ENCODE data around the gene LOXHD1.

The LOXHD1 gene

DNA sequence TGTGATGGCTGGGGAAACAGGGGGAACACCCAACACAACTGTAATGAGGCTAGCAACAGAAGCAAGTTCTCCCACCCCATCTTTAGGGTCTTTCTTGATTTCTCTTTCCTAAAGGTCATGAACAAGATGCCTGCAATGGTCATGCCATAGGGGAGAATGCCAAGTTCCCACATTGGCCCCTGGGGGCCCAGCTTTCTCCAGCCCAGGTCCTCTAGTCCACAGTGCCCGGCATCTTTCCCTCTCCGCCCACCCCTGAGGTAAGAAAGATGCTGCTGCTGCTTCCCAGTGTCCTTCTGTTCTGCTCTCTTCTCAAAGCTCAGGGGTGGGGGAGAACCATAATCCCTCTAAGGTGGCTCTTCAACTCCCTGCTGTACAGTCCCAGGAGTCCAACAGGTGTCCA, 78.0 kb downstream of the LOXHD1 start:
- TF ChIP-seq, protein P1, sequence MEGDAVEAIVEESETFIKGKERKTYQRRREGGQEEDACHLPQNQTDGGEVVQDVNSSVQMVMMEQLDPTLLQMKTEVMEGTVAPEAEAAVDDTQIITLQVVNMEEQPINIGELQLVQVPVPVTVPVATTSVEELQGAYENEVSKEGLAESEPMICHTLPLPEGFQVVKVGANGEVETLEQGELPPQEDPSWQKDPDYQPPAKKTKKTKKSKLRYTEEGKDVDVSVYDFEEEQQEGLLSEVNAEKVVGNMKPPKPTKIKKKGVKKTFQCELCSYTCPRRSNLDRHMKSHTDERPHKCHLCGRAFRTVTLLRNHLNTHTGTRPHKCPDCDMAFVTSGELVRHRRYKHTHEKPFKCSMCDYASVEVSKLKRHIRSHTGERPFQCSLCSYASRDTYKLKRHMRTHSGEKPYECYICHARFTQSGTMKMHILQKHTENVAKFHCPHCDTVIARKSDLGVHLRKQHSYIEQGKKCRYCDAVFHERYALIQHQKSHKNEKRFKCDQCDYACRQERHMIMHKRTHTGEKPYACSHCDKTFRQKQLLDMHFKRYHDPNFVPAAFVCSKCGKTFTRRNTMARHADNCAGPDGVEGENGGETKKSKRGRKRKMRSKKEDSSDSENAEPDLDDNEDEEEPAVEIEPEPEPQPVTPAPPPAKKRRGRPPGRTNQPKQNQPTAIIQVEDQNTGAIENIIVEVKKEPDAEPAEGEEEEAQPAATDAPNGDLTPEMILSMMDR (IDR thresholded peaks at IDR 0.05; ENCODE audit: extremely low read depth, missing control alignments): no peak
- DNase-seq (ENCODE audit: low spot score): no peak

DNA sequence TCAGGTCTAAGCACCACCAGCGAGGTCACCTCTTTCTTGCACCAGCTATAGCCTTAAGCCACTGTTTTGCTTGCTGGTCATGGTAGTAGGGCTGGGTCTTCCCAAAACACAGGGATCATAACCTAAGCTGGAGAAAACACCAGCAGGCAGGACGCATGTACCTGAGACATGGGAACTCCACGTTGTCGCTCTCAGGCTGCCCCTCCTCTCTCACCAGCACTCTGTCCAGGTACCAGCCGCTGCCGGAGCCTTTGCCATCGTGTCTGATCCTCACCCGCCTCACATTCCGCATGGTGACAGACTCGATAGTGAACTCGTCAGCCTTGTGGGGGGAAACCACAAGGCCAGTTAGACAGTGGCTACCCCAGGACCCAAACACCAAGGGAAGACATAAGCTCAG, 79.5 kb downstream of the LOXHD1 start:
- TF ChIP-seq, protein P1 (IDR thresholded peaks at IDR 0.05; ENCODE audit: extremely low read depth, missing control alignments): no peak
- no peak for DNase-seq (ENCODE audit: low spot score)

DNA sequence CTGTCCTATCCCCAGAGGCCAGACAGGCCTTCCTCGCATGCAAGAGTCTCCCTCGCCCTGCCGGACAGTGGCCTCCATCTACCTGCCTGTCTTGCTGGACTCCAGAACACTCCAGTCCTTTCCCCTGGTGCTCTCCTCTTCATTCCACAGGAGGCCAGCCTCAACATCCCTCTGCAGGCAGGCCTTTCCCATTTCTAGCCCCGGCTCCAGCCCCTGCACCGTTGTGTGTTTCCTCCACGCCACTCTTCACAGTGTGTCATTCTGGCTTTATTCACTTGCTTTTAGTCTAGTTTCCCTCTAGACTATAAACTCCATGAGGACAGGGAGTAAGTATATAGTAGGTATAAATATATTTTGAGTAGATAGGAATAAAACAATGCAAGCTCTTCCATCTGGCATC, 81.2 kb downstream of the LOXHD1 start:
- no peak for DNase-seq (ENCODE audit: low spot score)
- TF ChIP-seq, protein P1 (IDR thresholded peaks at IDR 0.05; ENCODE audit: extremely low read depth, missing control alignments): no peak

DNA sequence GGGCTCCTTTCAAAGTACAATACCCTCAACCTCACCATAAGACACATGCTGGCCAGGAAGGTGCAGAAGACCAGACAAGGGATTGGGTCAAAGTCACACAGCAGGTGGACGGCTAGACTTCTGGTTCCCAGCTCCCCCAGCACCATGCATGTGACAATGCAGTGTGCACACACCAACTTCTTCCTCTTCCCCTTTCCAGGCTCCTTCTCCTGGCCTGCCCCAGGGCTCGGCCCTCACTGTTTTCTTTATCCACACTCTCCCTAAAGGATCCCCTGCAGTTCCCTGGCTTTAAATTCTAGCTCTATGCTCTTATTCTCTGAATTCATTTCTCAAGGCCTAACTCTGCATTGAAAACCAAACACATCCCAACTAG, 82.3 kb downstream of the LOXHD1 start:
- DNase-seq (ENCODE audit: low spot score): no peak
- TF ChIP-seq, protein P1 (IDR thresholded peaks at IDR 0.05; ENCODE audit: extremely low read depth, missing control alignments): no peak

DNA sequence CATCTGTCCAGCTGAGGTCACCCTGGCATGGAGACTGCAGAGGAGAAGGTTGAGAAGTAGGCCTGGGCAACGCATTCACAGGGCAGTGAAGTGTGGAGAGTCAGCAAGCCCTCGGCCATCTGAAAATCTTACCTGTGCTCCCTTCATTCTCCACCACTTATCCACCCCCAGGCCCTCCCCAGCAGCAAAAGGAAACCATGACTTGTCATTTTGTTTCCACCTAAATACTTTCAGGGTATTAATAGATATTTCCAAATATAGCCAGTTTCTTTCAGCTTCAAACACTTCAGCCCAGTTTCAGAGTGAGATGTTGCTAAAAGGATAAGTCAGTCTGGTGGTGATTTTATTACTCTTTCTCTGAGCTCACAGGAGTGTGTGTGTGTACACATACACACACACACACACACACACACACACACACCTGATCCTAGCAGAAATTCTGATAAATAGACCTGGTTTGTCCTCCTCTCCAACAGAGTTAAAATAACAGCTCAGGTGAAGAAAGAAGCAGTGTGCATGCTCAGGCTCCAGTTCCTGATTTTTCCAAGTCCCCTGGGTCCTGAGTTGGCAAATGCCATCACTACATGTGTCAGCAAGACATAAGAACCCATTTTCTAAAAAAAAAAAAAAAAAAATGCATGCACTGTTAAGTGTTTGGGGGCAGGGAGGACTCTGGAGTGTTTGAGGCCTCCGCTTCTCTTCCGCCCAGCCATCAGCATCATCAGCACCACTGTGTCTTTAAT, 82.8 kb downstream of the LOXHD1 start:
- TF ChIP-seq, protein P1 (IDR thresholded peaks at IDR 0.05; ENCODE audit: extremely low read depth, missing control alignments): no peak
- peak; percentile 50 for DNase-seq (ENCODE audit: low spot score)

DNA sequence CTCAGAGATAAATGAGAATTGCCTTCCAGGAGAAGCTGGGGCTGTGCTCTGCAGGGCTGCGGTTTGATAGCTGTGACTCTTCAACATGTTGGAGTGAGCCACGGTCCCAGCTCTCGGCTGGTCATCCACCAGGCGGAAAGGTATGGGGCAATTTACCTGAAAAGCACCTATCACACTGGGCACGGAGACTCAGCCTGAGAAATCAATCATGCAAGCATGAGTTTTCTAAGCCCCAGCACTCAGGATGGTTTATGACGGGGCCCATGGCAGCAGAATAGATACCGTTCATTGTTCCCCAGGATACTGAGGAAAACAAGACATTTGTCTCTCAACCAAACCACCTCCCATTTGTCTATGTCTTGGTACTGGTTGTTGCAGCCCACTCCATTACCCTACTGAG, 83.9 kb downstream of the LOXHD1 start:
- TF ChIP-seq, protein P1 (IDR thresholded peaks at IDR 0.05; ENCODE audit: extremely low read depth, missing control alignments): no peak
- DNase-seq (ENCODE audit: low spot score): no peak

DNA sequence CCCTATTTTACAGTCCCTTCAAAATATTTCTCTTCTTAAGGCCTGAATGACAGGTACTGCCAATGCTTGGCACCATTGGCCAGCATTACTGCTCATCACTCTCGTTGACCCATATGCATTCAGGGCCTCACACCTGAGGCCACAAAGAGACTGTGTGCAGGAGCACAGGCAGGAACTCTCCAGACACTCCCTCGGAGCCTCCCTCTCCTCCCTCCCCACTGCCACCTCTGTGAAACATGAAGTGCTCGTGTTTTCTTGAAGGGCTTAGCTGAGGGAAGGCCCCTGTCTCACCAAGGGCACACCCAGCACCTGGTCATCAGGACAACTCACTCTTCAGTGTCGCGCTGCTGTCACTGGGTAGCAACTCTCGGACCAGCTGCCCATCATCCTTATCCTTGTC, 85.3 kb downstream of the LOXHD1 start:
- TF ChIP-seq, protein P1 (IDR thresholded peaks at IDR 0.05; ENCODE audit: extremely low read depth, missing control alignments): no peak
- no peak for DNase-seq (ENCODE audit: low spot score)

Measured in GM20000 (cell line).